C4-2B (cell line): Measurements from ENCODE around the gene ESRRB.

Experiments used
- ZFX ChIP-seq: fragments of 450-650 bp; IDR thresholded peaks from 2 replicates; pipeline ENCODE4 v1.6.1; 2017
- TF ChIP-seq, protein P1 (sequence below): fragments of 450-650 bp; conservative IDR thresholded peaks from 2 replicates; pipeline ENCODE4 v1.5.1; 2017; ENCODE audit warnings: mild to moderate bottlenecking

DNA sequence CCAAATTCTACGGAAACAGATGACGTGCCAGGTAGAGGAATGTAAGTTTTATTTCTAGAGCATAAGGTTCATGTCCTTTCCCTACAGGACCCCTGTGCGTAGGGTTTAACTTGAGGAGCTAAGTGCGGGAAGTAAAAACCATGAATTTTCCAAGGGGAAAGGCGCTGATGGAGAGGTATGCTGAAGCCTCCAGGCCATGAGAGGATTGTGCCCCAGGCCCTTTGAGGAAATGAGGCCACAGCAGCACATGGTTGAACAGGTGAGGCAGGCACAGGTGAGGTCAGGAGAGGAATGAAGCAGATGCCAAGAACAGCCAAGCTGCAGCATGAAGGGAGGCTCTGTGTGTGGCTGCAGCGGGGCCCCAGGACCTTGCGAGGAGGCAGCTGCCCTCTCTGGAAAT, 14.7 kb downstream of the ESRRB start:
- TF ChIP-seq, protein P1, sequence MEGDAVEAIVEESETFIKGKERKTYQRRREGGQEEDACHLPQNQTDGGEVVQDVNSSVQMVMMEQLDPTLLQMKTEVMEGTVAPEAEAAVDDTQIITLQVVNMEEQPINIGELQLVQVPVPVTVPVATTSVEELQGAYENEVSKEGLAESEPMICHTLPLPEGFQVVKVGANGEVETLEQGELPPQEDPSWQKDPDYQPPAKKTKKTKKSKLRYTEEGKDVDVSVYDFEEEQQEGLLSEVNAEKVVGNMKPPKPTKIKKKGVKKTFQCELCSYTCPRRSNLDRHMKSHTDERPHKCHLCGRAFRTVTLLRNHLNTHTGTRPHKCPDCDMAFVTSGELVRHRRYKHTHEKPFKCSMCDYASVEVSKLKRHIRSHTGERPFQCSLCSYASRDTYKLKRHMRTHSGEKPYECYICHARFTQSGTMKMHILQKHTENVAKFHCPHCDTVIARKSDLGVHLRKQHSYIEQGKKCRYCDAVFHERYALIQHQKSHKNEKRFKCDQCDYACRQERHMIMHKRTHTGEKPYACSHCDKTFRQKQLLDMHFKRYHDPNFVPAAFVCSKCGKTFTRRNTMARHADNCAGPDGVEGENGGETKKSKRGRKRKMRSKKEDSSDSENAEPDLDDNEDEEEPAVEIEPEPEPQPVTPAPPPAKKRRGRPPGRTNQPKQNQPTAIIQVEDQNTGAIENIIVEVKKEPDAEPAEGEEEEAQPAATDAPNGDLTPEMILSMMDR = no peak
- no peak for TF ChIP-seq ZFX
